ENCODE data around the gene PAK1. TPM values are rescaled to one million over a fixed set of nuclear protein-coding genes. Genes with fewer than 3 reads are reported as not detected.
A peak's percentile ranks its signal among the peaks of the same experiment; 100 is the strongest.

PAK1 gene
- total and polyA plus RNA-seq, 9 of the 15 experiments (the other 6 are each of a cell fraction or from before 2014, with no cell fraction given), result 0.52 to 11.7 (median 1.9) TPM

- H2AFZ ChIP-seq (ENCODE audit: low read depth, low read length), result no peak overlapping the region
- H3K27ac ChIP-seq (ENCODE audit: extremely low read depth, low read depth, low read length), result no peak overlapping the region
- intact Hi-C loops (cut with micrococcal nuclease), result loop anchor here (10.0 kb wide), 1 partner anchor 175 kb away; no protein-coding TSS in a partner anchor
- no peaks in the 10 kb centered on the region for H3K79me2 ChIP-seq (ENCODE audit: control insufficient read depth, insufficient read depth, low read length)
- H3K4me3 ChIP-seq, result no peak overlapping the region
- no peak overlapping the region for H3K4me2 ChIP-seq (ENCODE audit: insufficient read depth, low read length)
- no peaks in the 10 kb centered on the region for H4K20me1 ChIP-seq (replicated peaks; ENCODE audit: control insufficient read depth, insufficient read depth, low read length)
- no peak for ATAC-seq
- no peaks in the 10 kb centered on the region for H3K4me1 ChIP-seq (replicated peaks in 1 of 2; ENCODE audit: control insufficient read depth in 2 of 2, insufficient read depth in 2 of 2, low read length in 2 of 2)
- in situ Hi-C loops (cut with MboI), result no loop called here
- no peaks in the 10 kb centered on the region for H3K9me1 ChIP-seq (ENCODE audit: control insufficient read depth, insufficient read depth, low read length)
- DNase-seq (ENCODE audit: extremely low read depth in 1 of 4, low spot score in 3 of 4), result no peak
- H3K27me3 ChIP-seq (ENCODE audit: control insufficient read depth in 2 of 2, insufficient read depth in 2 of 2, low read length in 2 of 2), result no peaks in the 10 kb centered on the region; a peak in 1 of 5 replicates
- FAIRE-seq, result no peak
- no peaks in the 10 kb centered on the region; the same call in 1 of the 2 replicates for H3K9me3 ChIP-seq (replicated peaks; ENCODE audit: control insufficient read depth, insufficient read depth, low read depth, low read length)
- BruUV-seq (replicated peaks), result no TSS peak
- TF ChIP-seq ZNF133 (CRISPR knock-in tag; IDR thresholded peaks at IDR 0.05) (no peak), MYBL2 (IDR thresholded peaks at IDR 0.05; ENCODE audit: low read depth) (no peak), MYBL2 (CRISPR knock-in tag; IDR thresholded peaks at IDR 0.05; ENCODE audit: borderline replicate concordance) (no peak), RAD21 (CRISPR knock-in tag; conservative IDR thresholded peaks at IDR 0.05 in 1 of 2, IDR thresholded peaks at IDR 0.05 in 1 of 2) (0 out of 4 replicates have a peak, but pooled peaks of 1 of the 2 experiments have one; percentile 22)
- TF ChIP-seq, protein P1, sequence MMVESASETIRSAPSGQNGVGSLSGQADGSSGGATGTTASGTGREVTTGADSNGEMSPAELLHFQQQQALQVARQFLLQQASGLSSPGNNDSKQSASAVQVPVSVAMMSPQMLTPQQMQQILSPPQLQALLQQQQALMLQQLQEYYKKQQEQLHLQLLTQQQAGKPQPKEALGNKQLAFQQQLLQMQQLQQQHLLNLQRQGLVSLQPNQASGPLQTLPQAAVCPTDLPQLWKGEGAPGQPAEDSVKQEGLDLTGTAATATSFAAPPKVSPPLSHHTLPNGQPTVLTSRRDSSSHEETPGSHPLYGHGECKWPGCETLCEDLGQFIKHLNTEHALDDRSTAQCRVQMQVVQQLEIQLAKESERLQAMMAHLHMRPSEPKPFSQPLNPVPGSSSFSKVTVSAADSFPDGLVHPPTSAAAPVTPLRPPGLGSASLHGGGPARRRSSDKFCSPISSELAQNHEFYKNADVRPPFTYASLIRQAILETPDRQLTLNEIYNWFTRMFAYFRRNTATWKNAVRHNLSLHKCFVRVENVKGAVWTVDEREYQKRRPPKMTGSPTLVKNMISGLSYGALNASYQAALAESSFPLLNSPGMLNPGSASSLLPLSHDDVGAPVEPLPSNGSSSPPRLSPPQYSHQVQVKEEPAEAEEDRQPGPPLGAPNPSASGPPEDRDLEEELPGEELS (CRISPR knock-in tag; IDR thresholded peaks at IDR 0.05; ENCODE audit: borderline replicate concordance), result no peak
- TF ChIP-seq, protein P2, sequence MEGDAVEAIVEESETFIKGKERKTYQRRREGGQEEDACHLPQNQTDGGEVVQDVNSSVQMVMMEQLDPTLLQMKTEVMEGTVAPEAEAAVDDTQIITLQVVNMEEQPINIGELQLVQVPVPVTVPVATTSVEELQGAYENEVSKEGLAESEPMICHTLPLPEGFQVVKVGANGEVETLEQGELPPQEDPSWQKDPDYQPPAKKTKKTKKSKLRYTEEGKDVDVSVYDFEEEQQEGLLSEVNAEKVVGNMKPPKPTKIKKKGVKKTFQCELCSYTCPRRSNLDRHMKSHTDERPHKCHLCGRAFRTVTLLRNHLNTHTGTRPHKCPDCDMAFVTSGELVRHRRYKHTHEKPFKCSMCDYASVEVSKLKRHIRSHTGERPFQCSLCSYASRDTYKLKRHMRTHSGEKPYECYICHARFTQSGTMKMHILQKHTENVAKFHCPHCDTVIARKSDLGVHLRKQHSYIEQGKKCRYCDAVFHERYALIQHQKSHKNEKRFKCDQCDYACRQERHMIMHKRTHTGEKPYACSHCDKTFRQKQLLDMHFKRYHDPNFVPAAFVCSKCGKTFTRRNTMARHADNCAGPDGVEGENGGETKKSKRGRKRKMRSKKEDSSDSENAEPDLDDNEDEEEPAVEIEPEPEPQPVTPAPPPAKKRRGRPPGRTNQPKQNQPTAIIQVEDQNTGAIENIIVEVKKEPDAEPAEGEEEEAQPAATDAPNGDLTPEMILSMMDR (IDR thresholded peaks at IDR 0.05 in 2 of 3, conservative IDR thresholded peaks at IDR 0.05 in 1 of 3; ENCODE audit: insufficient read depth in 2 of 3, low read depth in 1 of 3, low read length in 3 of 3), result peak in 1 of 3 experiments; percentile 27; a peak in 2 of 6 replicates
- ChIA-PET CTCF (ENCODE audit: low intra/inter-chr PET ratio) (interaction anchor here (1.3 kb wide), 1 partner anchor 174 kb away, joined by 3 read pairs; no protein-coding TSS in a partner anchor), POLR2A (no interaction called here)
- 0% methylated on average over 1 of the region's 1 CpG for WGBS (ENCODE audit: insufficient coverage, low coverage, missing lambda C conversion rate)
- H3K9ac ChIP-seq (ENCODE audit: insufficient read depth in 1 of 2, low read depth in 2 of 2, low read length in 2 of 2), result no peak overlapping the region
- H3K36me3 ChIP-seq (ENCODE audit: control insufficient read depth, insufficient read depth, low read length), result no peaks in the 10 kb centered on the region
Observed at GRCh38 chr11:77370217-77370616, 103.7 kb downstream of the PAK1 start.
